ENCODE data around the gene KCNJ2.

Gene KCNJ2

GRCh38 chr17:70195091-70195490 is 25.8 kb downstream of the KCNJ2 start:
- no peak overlapping the region for H2AK5ac ChIP-seq (ENCODE audit: low read length, severe bottlenecking)
- no peaks in the 10 kb centered on the region for H3K9me3 ChIP-seq (ENCODE audit: control insufficient read depth, low read length)
- no peaks in the 10 kb centered on the region for H3K4me1 ChIP-seq (ENCODE audit: control insufficient read depth, insufficient read depth, low read depth, low read length)
- no peak overlapping the region for H3K4me3 ChIP-seq (ENCODE audit: insufficient read depth in 1 of 2, low read depth in 1 of 2, low read length in 2 of 2)
- H4K91ac ChIP-seq (ENCODE audit: low read length) = no peak overlapping the region
- no peak overlapping the region for H2BK120ac ChIP-seq (ENCODE audit: low read depth, low read length)
- H3K18ac ChIP-seq (ENCODE audit: low read depth in 1 of 2, low read length in 2 of 2) = no peak overlapping the region
- no peak overlapping the region for H3K27ac ChIP-seq (ENCODE audit: low read length, poor library complexity, severe bottlenecking)
- no peak overlapping the region for H3K23ac ChIP-seq (ENCODE audit: low read length in 2 of 2)
- DNase-seq = no peak
- H3K79me1 ChIP-seq (replicated peaks; ENCODE audit: low read length, poor library complexity, severe bottlenecking) = no peaks in the 10 kb centered on the region
- H2AFZ ChIP-seq (ENCODE audit: low read depth, low read length) = no peak overlapping the region
- no peaks in the 10 kb centered on the region for H3K27me3 ChIP-seq (ENCODE audit: control insufficient read depth in 1 of 2, insufficient read depth in 1 of 2, low read length in 2 of 2)
- H3K14ac ChIP-seq (ENCODE audit: low read length in 2 of 2) = no peak overlapping the region
- no peaks in the 10 kb centered on the region for H3K36me3 ChIP-seq (ENCODE audit: control insufficient read depth in 1 of 2, insufficient read depth in 2 of 2, low read depth in 1 of 2, low read length in 2 of 2)
- H3K4ac ChIP-seq (ENCODE audit: low read depth in 1 of 2, low read length in 2 of 2) = no peak overlapping the region
- no peak overlapping the region for H2BK15ac ChIP-seq (ENCODE audit: low read depth, poor library complexity, severe bottlenecking)
- H2BK12ac ChIP-seq (ENCODE audit: low read length in 2 of 2) = no peak overlapping the region
- H3K9ac ChIP-seq (ENCODE audit: low read length) = no peak overlapping the region
- no peak overlapping the region for H3K4me2 ChIP-seq (ENCODE audit: low read length, poor library complexity, severe bottlenecking)
- no peak overlapping the region for H4K8ac ChIP-seq (ENCODE audit: low read length)
- H2BK5ac ChIP-seq (ENCODE audit: low read depth, low read length, poor library complexity, severe bottlenecking) = no peak overlapping the region

GRCh38 chr17:70201872-70202419 is 32.6 kb downstream of the KCNJ2 start:
- Histone ChIP-seq H3K9me3 (ENCODE audit: control insufficient read depth, low read length) (no peaks in the 10 kb centered on the region), H3K27ac (ENCODE audit: low read length, poor library complexity, severe bottlenecking) (no peak overlapping the region), H3K36me3 (ENCODE audit: control insufficient read depth in 1 of 2, insufficient read depth in 2 of 2, low read depth in 1 of 2, low read length in 2 of 2) (no peaks in the 10 kb centered on the region), H2BK12ac (ENCODE audit: low read length in 2 of 2) (no peak overlapping the region), H3K4me3 (ENCODE audit: insufficient read depth in 1 of 2, low read depth in 1 of 2, low read length in 2 of 2) (no peak overlapping the region), H2BK15ac (ENCODE audit: low read depth, poor library complexity, severe bottlenecking) (no peak overlapping the region), H2BK5ac (ENCODE audit: low read depth, low read length, poor library complexity, severe bottlenecking) (no peak overlapping the region), H2AK5ac (ENCODE audit: low read length, severe bottlenecking) (no peak overlapping the region), H3K23ac (ENCODE audit: low read length in 2 of 2) (no peak overlapping the region), H4K91ac (ENCODE audit: low read length) (no peak overlapping the region), H3K9ac (ENCODE audit: low read length) (no peak overlapping the region), H2BK120ac (ENCODE audit: low read depth, low read length) (no peak overlapping the region), H4K8ac (ENCODE audit: low read length) (no peak overlapping the region), H3K4ac (ENCODE audit: low read depth in 1 of 2, low read length in 2 of 2) (no peak overlapping the region), H2AFZ (ENCODE audit: low read depth, low read length) (no peak overlapping the region), H3K79me1 (replicated peaks; ENCODE audit: low read length, poor library complexity, severe bottlenecking) (no peaks in the 10 kb centered on the region), H3K4me2 (ENCODE audit: low read length, poor library complexity, severe bottlenecking) (no peak overlapping the region), H3K4me1 (ENCODE audit: control insufficient read depth, insufficient read depth, low read depth, low read length) (no peaks in the 10 kb centered on the region), H3K14ac (ENCODE audit: low read length in 2 of 2) (no peak overlapping the region), H3K18ac (ENCODE audit: low read depth in 1 of 2, low read length in 2 of 2) (no peak overlapping the region), H3K27me3 (ENCODE audit: control insufficient read depth in 1 of 2, insufficient read depth in 1 of 2, low read length in 2 of 2) (no peaks in the 10 kb centered on the region)
- DNase-seq = no peak
- 79% methylated on average over 4 of the region's 6 CpGs for WGBS

GRCh38 chr17:70202840-70203239 is 33.5 kb downstream of the KCNJ2 start:
- no peak overlapping the region for H4K91ac ChIP-seq (ENCODE audit: low read length)
- H3K36me3 ChIP-seq (ENCODE audit: control insufficient read depth in 1 of 2, insufficient read depth in 2 of 2, low read depth in 1 of 2, low read length in 2 of 2) = no peaks in the 10 kb centered on the region
- H3K23ac ChIP-seq (ENCODE audit: low read length in 2 of 2) = no peak overlapping the region
- no peaks in the 10 kb centered on the region for H3K79me1 ChIP-seq (replicated peaks; ENCODE audit: low read length, poor library complexity, severe bottlenecking)
- no peak overlapping the region for H2BK5ac ChIP-seq (ENCODE audit: low read depth, low read length, poor library complexity, severe bottlenecking)
- no peak overlapping the region for H2AK5ac ChIP-seq (ENCODE audit: low read length, severe bottlenecking)
- H3K14ac ChIP-seq (ENCODE audit: low read length in 2 of 2) = no peak overlapping the region
- no peak overlapping the region for H3K4me2 ChIP-seq (ENCODE audit: low read length, poor library complexity, severe bottlenecking)
- no peak overlapping the region for H3K27ac ChIP-seq (ENCODE audit: low read length, poor library complexity, severe bottlenecking)
- no peak overlapping the region for H4K8ac ChIP-seq (ENCODE audit: low read length)
- no peaks in the 10 kb centered on the region for H3K27me3 ChIP-seq (ENCODE audit: control insufficient read depth in 1 of 2, insufficient read depth in 1 of 2, low read length in 2 of 2)
- no peak overlapping the region for H3K18ac ChIP-seq (ENCODE audit: low read depth in 1 of 2, low read length in 2 of 2)
- no CpG with 5 or more reads among the region's 2 CpGs for WGBS
- no peak for DNase-seq
- no peak overlapping the region for H3K4ac ChIP-seq (ENCODE audit: low read depth in 1 of 2, low read length in 2 of 2)
- H2BK12ac ChIP-seq (ENCODE audit: low read length in 2 of 2) = no peak overlapping the region
- no peak overlapping the region for H3K4me3 ChIP-seq (ENCODE audit: insufficient read depth in 1 of 2, low read depth in 1 of 2, low read length in 2 of 2)
- H3K4me1 ChIP-seq (ENCODE audit: control insufficient read depth, insufficient read depth, low read depth, low read length) = no peaks in the 10 kb centered on the region
- H2BK15ac ChIP-seq (ENCODE audit: low read depth, poor library complexity, severe bottlenecking) = no peak overlapping the region
- H2BK120ac ChIP-seq (ENCODE audit: low read depth, low read length) = no peak overlapping the region
- H3K9me3 ChIP-seq (ENCODE audit: control insufficient read depth, low read length) = no peaks in the 10 kb centered on the region
- no peak overlapping the region for H2AFZ ChIP-seq (ENCODE audit: low read depth, low read length)
- no peak overlapping the region for H3K9ac ChIP-seq (ENCODE audit: low read length)

GRCh38 chr17:70204431-70204830 is 35.1 kb downstream of the KCNJ2 start:
- no peaks in the 10 kb centered on the region for H3K4me1 ChIP-seq (ENCODE audit: control insufficient read depth, insufficient read depth, low read depth, low read length)
- H3K14ac ChIP-seq (ENCODE audit: low read length in 2 of 2) = no peak overlapping the region
- no peak overlapping the region for H2BK5ac ChIP-seq (ENCODE audit: low read depth, low read length, poor library complexity, severe bottlenecking)
- H3K4me3 ChIP-seq (ENCODE audit: insufficient read depth in 1 of 2, low read depth in 1 of 2, low read length in 2 of 2) = no peak overlapping the region
- no peak overlapping the region for H3K23ac ChIP-seq (ENCODE audit: low read length in 2 of 2)
- no peaks in the 10 kb centered on the region for H3K79me1 ChIP-seq (replicated peaks; ENCODE audit: low read length, poor library complexity, severe bottlenecking)
- no peak overlapping the region for H2AFZ ChIP-seq (ENCODE audit: low read depth, low read length)
- H2BK120ac ChIP-seq (ENCODE audit: low read depth, low read length) = no peak overlapping the region
- H2BK15ac ChIP-seq (ENCODE audit: low read depth, poor library complexity, severe bottlenecking) = no peak overlapping the region
- H3K27me3 ChIP-seq (ENCODE audit: control insufficient read depth in 1 of 2, insufficient read depth in 1 of 2, low read length in 2 of 2) = no peaks in the 10 kb centered on the region
- no peak overlapping the region for H3K4me2 ChIP-seq (ENCODE audit: low read length, poor library complexity, severe bottlenecking)
- H3K9me3 ChIP-seq (ENCODE audit: control insufficient read depth, low read length) = no peaks in the 10 kb centered on the region
- no peak overlapping the region for H4K8ac ChIP-seq (ENCODE audit: low read length)
- H3K27ac ChIP-seq (ENCODE audit: low read length, poor library complexity, severe bottlenecking) = no peak overlapping the region
- 100% methylated on average over 1 of the region's 3 CpGs for WGBS
- no peak overlapping the region for H3K18ac ChIP-seq (ENCODE audit: low read depth in 1 of 2, low read length in 2 of 2)
- H3K4ac ChIP-seq (ENCODE audit: low read depth in 1 of 2, low read length in 2 of 2) = no peak overlapping the region
- no peak overlapping the region for H2BK12ac ChIP-seq (ENCODE audit: low read length in 2 of 2)
- no peak for DNase-seq
- H3K9ac ChIP-seq (ENCODE audit: low read length) = no peak overlapping the region
- no peak overlapping the region for H2AK5ac ChIP-seq (ENCODE audit: low read length, severe bottlenecking)
- no peaks in the 10 kb centered on the region for H3K36me3 ChIP-seq (ENCODE audit: control insufficient read depth in 1 of 2, insufficient read depth in 2 of 2, low read depth in 1 of 2, low read length in 2 of 2)
- H4K91ac ChIP-seq (ENCODE audit: low read length) = no peak overlapping the region
